ENCODE results near the gene C16orf78.

The C16orf78 gene

DNA sequence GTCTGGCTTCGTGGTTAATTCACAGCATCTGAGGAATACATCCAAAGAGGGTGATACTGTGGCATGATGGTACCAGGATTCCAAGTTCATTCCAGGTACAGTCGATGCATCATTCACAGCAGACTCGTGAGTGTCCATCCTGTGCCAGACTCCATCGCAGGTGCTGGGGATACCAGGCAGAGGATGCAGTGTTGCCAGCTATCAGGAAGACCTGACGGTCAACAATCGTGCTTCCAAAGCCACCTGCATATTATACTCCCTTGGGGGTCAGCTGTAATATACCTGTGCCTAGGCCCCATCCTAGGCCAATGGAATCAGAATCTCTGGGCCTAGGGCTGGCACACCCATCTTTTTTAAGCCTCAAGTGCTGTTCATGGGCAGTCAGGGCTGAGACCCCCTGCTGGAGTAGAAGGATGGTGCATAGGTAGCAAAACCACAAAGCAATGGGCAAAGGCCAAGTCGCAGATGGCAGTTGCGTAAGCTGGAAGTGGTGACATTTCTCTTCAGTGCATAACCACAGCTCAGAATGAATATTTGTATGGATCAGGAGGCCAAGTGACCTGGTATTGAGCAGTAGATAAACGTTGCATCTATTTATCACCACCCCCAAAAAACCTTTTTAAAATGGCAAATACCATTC lies 42.9 kb upstream of the C16orf78 start:
- H3K18ac ChIP-seq (ENCODE audit: low read length), result no peak overlapping the region
- H3K79me2 ChIP-seq (ENCODE audit: control insufficient read depth, insufficient read depth, low read length, poor library complexity), result no peaks in the 10 kb centered on the region
- no peak overlapping the region for H3K4ac ChIP-seq (ENCODE audit: low read depth, low read length)
- no peak overlapping the region for H4K8ac ChIP-seq (ENCODE audit: low read depth, low read length)
- no peak overlapping the region for H4K91ac ChIP-seq (ENCODE audit: low read depth, low read length)
- no peak overlapping the region for H3K4me3 ChIP-seq (ENCODE audit: low read depth, low read length)
- H3K36me3 ChIP-seq (ENCODE audit: control insufficient read depth in 1 of 2, insufficient read depth in 2 of 2, low read length in 2 of 2), result no peaks in the 10 kb centered on the region
- H2BK120ac ChIP-seq (ENCODE audit: insufficient read depth, low read length, poor library complexity), result no peak overlapping the region
- H3K14ac ChIP-seq (ENCODE audit: low read length), result no peak overlapping the region
- no peak overlapping the region for H2AK5ac ChIP-seq (ENCODE audit: low read length)
- H3K23ac ChIP-seq (ENCODE audit: low read length), result no peak overlapping the region
- no peak overlapping the region for H2BK5ac ChIP-seq (ENCODE audit: low read depth, low read length, poor library complexity)
- no peak overlapping the region for H4K12ac ChIP-seq (ENCODE audit: low read depth, low read length)
- no peaks in the 10 kb centered on the region for H3K4me1 ChIP-seq (ENCODE audit: control insufficient read depth in 1 of 2, insufficient read depth in 2 of 2, low read length in 2 of 2)
- H2BK12ac ChIP-seq (ENCODE audit: low read length), result no peak overlapping the region
- no peak overlapping the region for H2AFZ ChIP-seq (ENCODE audit: insufficient read depth, low read length, poor library complexity)
- no CpG with 5 or more reads among the region's 9 CpGs for WGBS (ENCODE audit: extremely low coverage, insufficient coverage, insufficient read length)
- H3K9ac ChIP-seq (ENCODE audit: low read length), result no peak overlapping the region
- H3K27me3 ChIP-seq (ENCODE audit: insufficient read depth, low read length), result no peaks in the 10 kb centered on the region
- H3K79me1 ChIP-seq (ENCODE audit: low read length), result no peaks in the 10 kb centered on the region
- no peak for DNase-seq
- H3K27ac ChIP-seq (ENCODE audit: low read depth, low read length), result no peak overlapping the region
- H3K4me2 ChIP-seq (ENCODE audit: low read length), result no peak overlapping the region
- H3K9me3 ChIP-seq (ENCODE audit: insufficient read depth, low read depth, low read length), result no peaks in the 10 kb centered on the region

DNA sequence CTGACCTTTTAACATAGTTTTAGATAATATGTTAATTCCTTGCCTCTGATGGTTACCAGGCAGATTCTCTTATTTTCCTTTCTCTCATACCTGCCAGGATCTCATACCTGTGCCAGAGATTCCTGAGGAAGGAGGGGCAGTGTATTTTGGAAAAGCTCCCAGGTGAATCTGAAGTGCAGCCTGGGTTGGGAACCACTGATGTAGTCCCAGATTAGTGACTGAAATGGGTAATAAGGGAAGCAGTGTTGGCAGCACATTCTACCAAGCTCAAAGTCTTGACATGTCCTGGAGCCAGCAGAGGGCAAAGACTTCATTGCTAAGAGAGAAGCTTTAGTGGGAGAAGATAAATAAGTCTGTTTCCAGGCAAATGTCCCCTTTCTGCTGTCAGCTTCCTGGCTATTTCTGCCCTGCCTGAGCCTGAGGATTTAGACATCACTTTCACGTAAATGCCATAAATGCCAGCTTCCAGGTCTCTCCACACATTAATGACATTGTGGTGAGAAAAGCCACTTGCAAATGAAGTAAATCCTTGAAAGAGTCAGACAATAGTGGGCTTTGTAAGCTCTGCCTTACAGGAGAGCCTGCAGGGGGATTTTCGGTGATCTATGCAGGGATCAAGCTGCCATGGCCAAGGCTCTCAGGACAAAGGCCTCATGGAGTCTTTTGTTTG lies 40.9 kb upstream of the C16orf78 start:
- H3K79me1 ChIP-seq (ENCODE audit: low read length), result no peaks in the 10 kb centered on the region
- H2AK5ac ChIP-seq (ENCODE audit: low read length), result no peak overlapping the region
- no peak overlapping the region for H2BK120ac ChIP-seq (ENCODE audit: insufficient read depth, low read length, poor library complexity)
- no peak overlapping the region for H4K12ac ChIP-seq (ENCODE audit: low read depth, low read length)
- no peak overlapping the region for H3K27ac ChIP-seq (ENCODE audit: low read depth, low read length)
- H3K23ac ChIP-seq (ENCODE audit: low read length), result no peak overlapping the region
- H3K36me3 ChIP-seq (ENCODE audit: control insufficient read depth in 1 of 2, insufficient read depth in 2 of 2, low read length in 2 of 2), result no peaks in the 10 kb centered on the region
- H3K18ac ChIP-seq (ENCODE audit: low read length), result no peak overlapping the region
- WGBS (ENCODE audit: extremely low coverage, insufficient coverage, insufficient read length), result no CpG with 5 or more reads among the region's 2 CpGs
- H2BK5ac ChIP-seq (ENCODE audit: low read depth, low read length, poor library complexity), result no peak overlapping the region
- H4K8ac ChIP-seq (ENCODE audit: low read depth, low read length), result no peak overlapping the region
- H3K27me3 ChIP-seq (ENCODE audit: insufficient read depth, low read length), result no peaks in the 10 kb centered on the region
- no peak overlapping the region for H3K4me3 ChIP-seq (ENCODE audit: low read depth, low read length)
- DNase-seq, result no peak
- H2AFZ ChIP-seq (ENCODE audit: insufficient read depth, low read length, poor library complexity), result no peak overlapping the region
- H2BK12ac ChIP-seq (ENCODE audit: low read length), result no peak overlapping the region
- H3K4ac ChIP-seq (ENCODE audit: low read depth, low read length), result no peak overlapping the region
- no peak overlapping the region for H3K14ac ChIP-seq (ENCODE audit: low read length)
- no peak overlapping the region for H4K91ac ChIP-seq (ENCODE audit: low read depth, low read length)
- H3K4me2 ChIP-seq (ENCODE audit: low read length), result no peak overlapping the region
- no peaks in the 10 kb centered on the region for H3K4me1 ChIP-seq (ENCODE audit: control insufficient read depth in 1 of 2, insufficient read depth in 2 of 2, low read length in 2 of 2)
- H3K9me3 ChIP-seq (ENCODE audit: insufficient read depth, low read depth, low read length), result no peaks in the 10 kb centered on the region
- H3K79me2 ChIP-seq (ENCODE audit: control insufficient read depth, insufficient read depth, low read length, poor library complexity), result no peaks in the 10 kb centered on the region
- H3K9ac ChIP-seq (ENCODE audit: low read length), result no peak overlapping the region

DNA sequence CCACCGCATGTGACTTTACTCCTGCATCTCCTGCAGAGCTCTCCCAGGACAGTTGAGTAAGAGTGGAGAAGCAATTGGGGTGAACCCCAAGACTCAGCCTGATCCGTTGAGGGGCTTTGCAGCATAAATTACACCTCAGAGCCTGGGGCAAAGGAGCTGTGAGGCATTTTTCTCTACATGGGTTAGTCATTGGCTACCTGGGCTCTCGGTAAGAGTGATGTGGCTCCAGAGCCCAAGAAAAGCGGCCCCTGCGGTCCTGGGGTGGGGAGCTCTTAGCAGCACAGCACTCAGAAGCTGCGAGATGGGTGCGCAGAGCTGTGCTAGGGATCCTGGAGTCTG lies 40.4 kb upstream of the C16orf78 start:
- Histone ChIP-seq H2BK5ac (ENCODE audit: low read depth, low read length, poor library complexity) (no peak overlapping the region), H4K91ac (ENCODE audit: low read depth, low read length) (no peak overlapping the region), H3K4me1 (ENCODE audit: control insufficient read depth in 1 of 2, insufficient read depth in 2 of 2, low read length in 2 of 2) (no peaks in the 10 kb centered on the region), H3K36me3 (ENCODE audit: control insufficient read depth in 1 of 2, insufficient read depth in 2 of 2, low read length in 2 of 2) (no peaks in the 10 kb centered on the region), H3K4ac (ENCODE audit: low read depth, low read length) (no peak overlapping the region), H3K9me3 (ENCODE audit: insufficient read depth, low read depth, low read length) (no peaks in the 10 kb centered on the region), H3K27me3 (ENCODE audit: insufficient read depth, low read length) (no peaks in the 10 kb centered on the region), H3K4me2 (ENCODE audit: low read length) (no peak overlapping the region), H2AFZ (ENCODE audit: insufficient read depth, low read length, poor library complexity) (no peak overlapping the region), H3K14ac (ENCODE audit: low read length) (no peak overlapping the region), H4K12ac (ENCODE audit: low read depth, low read length) (no peak overlapping the region), H3K23ac (ENCODE audit: low read length) (no peak overlapping the region), H3K27ac (ENCODE audit: low read depth, low read length) (no peak overlapping the region), H3K79me2 (ENCODE audit: control insufficient read depth, insufficient read depth, low read length, poor library complexity) (no peaks in the 10 kb centered on the region), H2BK12ac (ENCODE audit: low read length) (no peak overlapping the region), H2AK5ac (ENCODE audit: low read length) (no peak overlapping the region), H3K4me3 (ENCODE audit: low read depth, low read length) (no peak overlapping the region), H3K18ac (ENCODE audit: low read length) (no peak overlapping the region), H2BK120ac (ENCODE audit: insufficient read depth, low read length, poor library complexity) (no peak overlapping the region), H3K9ac (ENCODE audit: low read length) (no peak overlapping the region), H4K8ac (ENCODE audit: low read depth, low read length) (no peak overlapping the region), H3K79me1 (ENCODE audit: low read length) (no peaks in the 10 kb centered on the region)
- DNase-seq, result no peak
- WGBS (ENCODE audit: extremely low coverage, insufficient coverage, insufficient read length), result no CpG with 5 or more reads among the region's 7 CpGs

DNA sequence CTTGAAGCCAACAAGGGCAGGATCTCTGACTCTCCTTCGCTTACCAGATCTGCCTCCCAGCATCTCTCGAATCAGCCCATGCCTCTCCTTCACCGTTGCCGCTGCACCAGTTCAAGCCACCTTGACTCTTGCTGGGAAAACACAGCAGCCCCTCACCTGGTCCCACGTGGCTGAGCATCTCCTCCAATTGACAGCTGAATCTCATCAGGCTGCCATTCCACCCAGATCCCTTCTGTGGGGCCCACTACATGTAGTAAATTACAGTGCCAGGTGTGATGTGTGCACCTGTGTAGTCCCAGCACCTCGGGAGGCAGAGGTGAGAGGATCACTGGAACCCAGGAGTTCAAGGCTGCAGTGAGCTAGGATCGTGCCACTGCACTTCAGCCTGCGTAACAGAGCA lies 37.8 kb upstream of the C16orf78 start:
- H3K27me3 ChIP-seq (ENCODE audit: insufficient read depth, low read length), result no peaks in the 10 kb centered on the region

More for the DNA sequence above, 37.8 kb upstream of the C16orf78 start:
- H3K23ac ChIP-seq (ENCODE audit: low read length), result no peak overlapping the region
- no peak overlapping the region for H3K9ac ChIP-seq (ENCODE audit: low read length)
- no peak overlapping the region for H2BK12ac ChIP-seq (ENCODE audit: low read length)
- no peak overlapping the region for H4K8ac ChIP-seq (ENCODE audit: low read depth, low read length)
- H3K27ac ChIP-seq (ENCODE audit: low read depth, low read length), result no peak overlapping the region
- H3K4me3 ChIP-seq (ENCODE audit: low read depth, low read length), result no peak overlapping the region
- no peak overlapping the region for H3K4ac ChIP-seq (ENCODE audit: low read depth, low read length)
- H4K12ac ChIP-seq (ENCODE audit: low read depth, low read length), result no peak overlapping the region
- no peak overlapping the region for H2AFZ ChIP-seq (ENCODE audit: insufficient read depth, low read length, poor library complexity)
- no peaks in the 10 kb centered on the region for H3K4me1 ChIP-seq (ENCODE audit: control insufficient read depth in 1 of 2, insufficient read depth in 2 of 2, low read length in 2 of 2)
- H3K18ac ChIP-seq (ENCODE audit: low read length), result no peak overlapping the region
- H3K36me3 ChIP-seq (ENCODE audit: control insufficient read depth in 1 of 2, insufficient read depth in 2 of 2, low read length in 2 of 2), result no peaks in the 10 kb centered on the region
- H3K4me2 ChIP-seq (ENCODE audit: low read length), result no peak overlapping the region
- no peaks in the 10 kb centered on the region for H3K79me1 ChIP-seq (ENCODE audit: low read length)
- no peak overlapping the region for H2BK120ac ChIP-seq (ENCODE audit: insufficient read depth, low read length, poor library complexity)
- H3K9me3 ChIP-seq (ENCODE audit: insufficient read depth, low read depth, low read length), result no peaks in the 10 kb centered on the region
- H3K14ac ChIP-seq (ENCODE audit: low read length), result no peak overlapping the region
- H3K79me2 ChIP-seq (ENCODE audit: control insufficient read depth, insufficient read depth, low read length, poor library complexity), result no peaks in the 10 kb centered on the region
- H2AK5ac ChIP-seq (ENCODE audit: low read length), result no peak overlapping the region
- WGBS (ENCODE audit: extremely low coverage, insufficient coverage, insufficient read length), result no CpG with 5 or more reads among the region's 8 CpGs
- H4K91ac ChIP-seq (ENCODE audit: low read depth, low read length), result no peak overlapping the region
- H2BK5ac ChIP-seq (ENCODE audit: low read depth, low read length, poor library complexity), result no peak overlapping the region
- DNase-seq, result no peak
